Measurements from ENCODE around the gene IFITM2. TPM values are rescaled to one million over a fixed set of nuclear protein-coding genes. Genes with fewer than 3 reads are reported as not detected.
"Not testable (repeated sequence)": the region's sequence is repeated elsewhere in the genome, so short reads cannot be mapped to it uniquely, and the experiment has no call there.

The IFITM2 gene
- total RNA-seq, 2 donors from 2014 or later = 96.6 to 149 TPM

GRCh38 chr11:344836-345578 is 37.4 kb downstream of the IFITM2 start:
- 96% methylated on average over 11 of the region's 11 CpGs for WGBS
- Histone ChIP-seq H3K4me1 (replicated peaks) (no peaks in the 10 kb centered on the region), H3K9me3 (no peaks in the 10 kb centered on the region), H3K27me3 (replicated peaks; ENCODE audit: insufficient read depth) (no peaks in the 10 kb centered on the region), H3K27ac (no peak overlapping the region), H3K4me3 (no peak overlapping the region), H3K36me3 (no peaks in the 10 kb centered on the region)
- no peak for DNase-seq (ENCODE audit: low spot score)
- TF ChIP-seq POLR2A (IDR thresholded peaks at IDR 0.05) (no peak), CTCF (IDR thresholded peaks at IDR 0.05) (no peak), POLR2AphosphoS5 (IDR thresholded peaks at IDR 0.05) (no peak)
- intact Hi-C loops (cut with DNase I) = no loop called here

- intact Hi-C loops (cut with DNase I) = no loop called here
- 67% methylated on average over 3 of the region's 3 CpGs for WGBS
- H3K4me3 ChIP-seq = no peak overlapping the region
- no peaks in the 10 kb centered on the region for H3K4me1 ChIP-seq (replicated peaks)
- H3K9me3 ChIP-seq = no peaks in the 10 kb centered on the region
- no peak for DNase-seq (ENCODE audit: low spot score)
- no peaks in the 10 kb centered on the region for H3K27me3 ChIP-seq (replicated peaks; ENCODE audit: insufficient read depth)
- H3K36me3 ChIP-seq = no peaks in the 10 kb centered on the region
- TF ChIP-seq CTCF (IDR thresholded peaks at IDR 0.05) (no peak), POLR2AphosphoS5 (IDR thresholded peaks at IDR 0.05) (no peak), POLR2A (IDR thresholded peaks at IDR 0.05) (no peak)
- H3K27ac ChIP-seq = no peak overlapping the region
Observed at GRCh38 chr11:346529-346928, 38.9 kb downstream of the IFITM2 start.

GRCh38 chr11:349270-349954 is 41.8 kb downstream of the IFITM2 start:
- H3K4me3 ChIP-seq; H3K9me3 ChIP-seq; H3K27me3 ChIP-seq (replicated peaks; ENCODE audit: insufficient read depth); H3K27ac ChIP-seq; H3K4me1 ChIP-seq (replicated peaks); DNase-seq (ENCODE audit: low spot score); H3K36me3 ChIP-seq; intact Hi-C loops (cut with DNase I): not testable (repeated sequence)
- 90% methylated on average over 8 of the region's 8 CpGs for WGBS

GRCh38 chr11:350033-350722 is 42.6 kb downstream of the IFITM2 start:
- H3K4me3 ChIP-seq; H3K9me3 ChIP-seq; H3K27me3 ChIP-seq (replicated peaks; ENCODE audit: insufficient read depth); H3K4me1 ChIP-seq (replicated peaks); intact Hi-C loops (cut with DNase I); DNase-seq (ENCODE audit: low spot score); H3K36me3 ChIP-seq: not testable (repeated sequence)
- 45% methylated on average over 16 of the region's 16 CpGs for WGBS
- peak overlapping the region; percentile 54 to 65 for H3K27ac ChIP-seq

- intact Hi-C loops (cut with DNase I) = no loop called here
- WGBS = 41% methylated on average over 18 of the region's 18 CpGs
- Histone ChIP-seq H3K27me3 (replicated peaks; ENCODE audit: insufficient read depth) (no peaks in the 10 kb centered on the region), H3K36me3 (no peaks in the 10 kb centered on the region), H3K4me1 (replicated peaks) (no peaks in the 10 kb centered on the region), H3K27ac (peak overlapping the region; percentile 54 to 65), H3K9me3 (no peaks in the 10 kb centered on the region), H3K4me3 (no peak overlapping the region)
- TF ChIP-seq POLR2A (IDR thresholded peaks at IDR 0.05) (peak; percentile 48), POLR2AphosphoS5 (IDR thresholded peaks at IDR 0.05) (peak; percentile 92), CTCF (IDR thresholded peaks at IDR 0.05) (no peak)
- DNase-seq (ENCODE audit: low spot score) = peak; percentile 81
Observed at GRCh38 chr11:350723-351255, 43.2 kb downstream of the IFITM2 start.
